ENCODE data around the gene C9orf43. TPM values are rescaled to one million over a fixed set of nuclear protein-coding genes. Genes with fewer than 3 reads are reported as not detected.
A peak's percentile ranks its signal among the peaks of the same experiment; 100 is the strongest.

Gene C9orf43
- total and polyA plus RNA-seq, 2 experiments from 2014 or later: 1.4 to 2.3 TPM

DNA sequence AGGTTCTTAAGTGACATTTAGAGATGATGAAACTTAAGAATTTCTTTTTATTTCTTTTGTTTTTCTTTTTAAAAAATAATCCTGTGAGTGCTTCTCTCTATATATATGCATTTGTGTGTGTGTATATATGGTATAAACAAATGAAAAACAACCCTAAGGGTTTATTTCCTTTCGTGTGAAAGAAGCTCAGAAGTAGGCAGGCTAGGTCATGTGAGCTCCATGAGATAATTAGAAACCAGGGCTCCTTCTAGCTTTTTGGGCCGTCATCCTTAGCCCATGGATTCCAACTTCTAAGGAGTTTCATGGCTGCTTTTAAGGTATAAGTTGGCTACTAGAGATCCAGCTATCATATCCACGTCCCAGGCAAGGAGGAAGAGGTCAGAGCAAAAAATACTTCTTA is 11.2 kb downstream of the C9orf43 start:
- no peaks in the 10 kb centered on the region for H3K9me3 ChIP-seq (ENCODE audit: low read depth)
- H3K27ac ChIP-seq: no peak overlapping the region
- DNase-seq (ENCODE audit: low read depth in 1 of 2, low spot score in 1 of 2): no peak
- H3K4me3 ChIP-seq: no peak overlapping the region
- TF ChIP-seq, protein P1, sequence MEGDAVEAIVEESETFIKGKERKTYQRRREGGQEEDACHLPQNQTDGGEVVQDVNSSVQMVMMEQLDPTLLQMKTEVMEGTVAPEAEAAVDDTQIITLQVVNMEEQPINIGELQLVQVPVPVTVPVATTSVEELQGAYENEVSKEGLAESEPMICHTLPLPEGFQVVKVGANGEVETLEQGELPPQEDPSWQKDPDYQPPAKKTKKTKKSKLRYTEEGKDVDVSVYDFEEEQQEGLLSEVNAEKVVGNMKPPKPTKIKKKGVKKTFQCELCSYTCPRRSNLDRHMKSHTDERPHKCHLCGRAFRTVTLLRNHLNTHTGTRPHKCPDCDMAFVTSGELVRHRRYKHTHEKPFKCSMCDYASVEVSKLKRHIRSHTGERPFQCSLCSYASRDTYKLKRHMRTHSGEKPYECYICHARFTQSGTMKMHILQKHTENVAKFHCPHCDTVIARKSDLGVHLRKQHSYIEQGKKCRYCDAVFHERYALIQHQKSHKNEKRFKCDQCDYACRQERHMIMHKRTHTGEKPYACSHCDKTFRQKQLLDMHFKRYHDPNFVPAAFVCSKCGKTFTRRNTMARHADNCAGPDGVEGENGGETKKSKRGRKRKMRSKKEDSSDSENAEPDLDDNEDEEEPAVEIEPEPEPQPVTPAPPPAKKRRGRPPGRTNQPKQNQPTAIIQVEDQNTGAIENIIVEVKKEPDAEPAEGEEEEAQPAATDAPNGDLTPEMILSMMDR (IDR thresholded peaks at IDR 0.05; ENCODE audit: low read depth, low read length): no peak
- no peaks in the 10 kb centered on the region for H3K4me1 ChIP-seq (ENCODE audit: low read depth)
- no peaks in the 10 kb centered on the region for H3K27me3 ChIP-seq
- H3K36me3 ChIP-seq: no peaks in the 10 kb centered on the region

DNA sequence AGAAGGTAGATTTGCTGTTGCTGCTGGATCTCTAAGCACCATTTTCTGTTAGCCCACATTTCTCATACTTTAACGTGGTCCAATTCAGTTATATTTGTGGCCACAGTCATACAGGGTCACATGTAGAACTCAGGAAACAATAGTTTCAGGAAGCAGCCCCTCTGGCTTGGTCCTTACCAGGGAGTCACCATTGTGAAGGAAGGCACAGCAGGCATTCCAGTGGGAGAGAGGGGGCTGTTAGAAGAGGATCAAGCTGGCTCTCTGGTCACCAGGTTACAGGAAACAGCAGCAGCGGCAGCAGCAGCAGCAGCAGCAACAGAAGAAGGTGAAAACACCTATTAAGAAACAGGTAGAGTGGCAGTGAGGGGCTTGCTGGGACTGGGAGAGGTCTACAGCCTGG is 14.5 kb downstream of the C9orf43 start:
- TF ChIP-seq, protein P1 (IDR thresholded peaks at IDR 0.05; ENCODE audit: low read depth, low read length): no peak
- H3K27me3 ChIP-seq: no peaks in the 10 kb centered on the region
- H3K27ac ChIP-seq: no peak overlapping the region
- no peaks in the 10 kb centered on the region for H3K9me3 ChIP-seq (ENCODE audit: low read depth)
- H3K36me3 ChIP-seq: no peaks in the 10 kb centered on the region
- H3K4me3 ChIP-seq: no peak overlapping the region
- no peaks in the 10 kb centered on the region for H3K4me1 ChIP-seq (ENCODE audit: low read depth)
- DNase-seq (ENCODE audit: low read depth in 1 of 2, low spot score in 1 of 2): no peak

DNA sequence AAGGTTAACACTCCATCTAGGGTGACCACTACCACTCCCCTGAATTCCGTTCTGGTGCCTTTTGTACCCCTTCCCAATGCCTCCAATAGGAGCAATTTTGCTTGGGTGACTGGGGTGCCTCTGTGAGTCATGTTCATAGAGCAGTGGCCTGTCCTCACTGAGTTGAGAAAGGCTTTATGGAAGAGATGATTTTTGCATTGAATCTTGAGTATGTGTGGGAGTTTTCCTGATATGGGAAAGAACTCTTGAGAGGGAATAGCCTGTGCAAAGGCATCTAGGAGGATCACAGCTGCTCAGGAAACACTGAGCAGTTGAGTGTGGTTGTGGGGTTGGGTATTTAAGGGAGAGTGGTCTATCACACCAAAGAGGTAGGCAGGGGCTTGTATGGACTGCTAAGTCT is 16.2 kb downstream of the C9orf43 start:
- H3K4me3 ChIP-seq: no peak overlapping the region
- no peak overlapping the region for H3K27ac ChIP-seq
- H3K36me3 ChIP-seq: no peaks in the 10 kb centered on the region
- peak in 1 of 2 donors; percentile 41 for DNase-seq (ENCODE audit: low read depth in 1 of 2, low spot score in 1 of 2)
- no peaks in the 10 kb centered on the region for H3K9me3 ChIP-seq (ENCODE audit: low read depth)
- H3K27me3 ChIP-seq: no peaks in the 10 kb centered on the region
- TF ChIP-seq, protein P1 (IDR thresholded peaks at IDR 0.05; ENCODE audit: low read depth, low read length): no peak
- H3K4me1 ChIP-seq (ENCODE audit: low read depth): no peaks in the 10 kb centered on the region

DNA sequence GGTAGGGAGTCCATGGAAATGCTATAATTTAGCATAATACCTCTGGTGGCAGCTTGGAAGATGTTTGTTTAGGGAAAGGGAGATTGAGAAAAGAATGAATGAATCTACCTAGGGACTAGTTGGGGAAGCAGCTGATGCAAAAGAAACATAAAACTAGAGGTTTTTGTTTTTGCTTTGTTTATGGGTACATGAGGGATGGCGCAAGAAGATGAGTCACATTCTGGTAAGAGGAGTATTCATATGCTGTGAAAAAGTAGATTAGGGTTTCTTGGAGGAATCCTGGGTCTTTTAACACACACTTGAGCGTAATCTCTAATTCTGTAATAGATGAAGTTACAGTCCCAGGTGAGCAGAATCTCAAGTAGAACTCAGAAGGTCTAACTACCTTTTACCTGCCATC is 17.1 kb downstream of the C9orf43 start:
- no peaks in the 10 kb centered on the region for H3K4me1 ChIP-seq (ENCODE audit: low read depth)
- H3K27ac ChIP-seq: no peak overlapping the region
- no peak overlapping the region for H3K4me3 ChIP-seq
- no peaks in the 10 kb centered on the region for H3K9me3 ChIP-seq (ENCODE audit: low read depth)
- no peaks in the 10 kb centered on the region for H3K36me3 ChIP-seq
- H3K27me3 ChIP-seq: no peaks in the 10 kb centered on the region
- TF ChIP-seq, protein P1 (IDR thresholded peaks at IDR 0.05; ENCODE audit: low read depth, low read length): no peak
- DNase-seq (ENCODE audit: low read depth in 1 of 2, low spot score in 1 of 2): peak in 1 of 2 donors; percentile 72

DNA sequence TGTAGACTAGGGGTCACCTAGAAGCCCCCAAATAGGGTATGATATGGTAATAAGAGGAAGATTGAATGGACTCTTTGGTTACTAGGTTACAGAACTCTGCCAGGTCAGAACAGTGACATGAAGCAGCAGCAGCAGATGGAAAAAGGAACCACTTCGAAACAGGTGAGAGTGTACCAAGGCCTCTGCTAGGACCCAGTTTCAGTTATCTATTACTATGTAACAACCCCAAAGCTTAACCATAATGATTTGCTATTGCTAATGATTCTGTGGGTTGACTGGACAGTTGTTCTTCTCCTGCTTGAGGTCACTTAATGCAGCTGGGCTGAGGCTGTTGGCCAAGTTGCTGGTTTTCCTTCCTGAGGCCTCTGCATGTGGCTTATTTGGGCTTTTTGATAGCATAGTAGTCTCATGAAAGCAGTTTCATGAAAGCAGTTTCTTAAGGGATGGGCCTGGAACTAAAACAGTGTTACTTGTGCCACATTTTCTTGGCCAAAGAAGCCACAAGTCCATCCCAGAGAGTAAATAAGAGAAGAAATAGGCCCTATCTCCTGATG is 17.6 kb downstream of the C9orf43 start:
- no peaks in the 10 kb centered on the region for H3K36me3 ChIP-seq
- TF ChIP-seq, protein P1 (IDR thresholded peaks at IDR 0.05; ENCODE audit: low read depth, low read length): no peak
- peak in 1 of 2 donors; percentile 26 for DNase-seq (ENCODE audit: low read depth in 1 of 2, low spot score in 1 of 2)
- H3K9me3 ChIP-seq (ENCODE audit: low read depth): no peaks in the 10 kb centered on the region
- peaks cover 3% of the 10 kb centered on the region for H3K27me3 ChIP-seq
- H3K4me1 ChIP-seq (ENCODE audit: low read depth): no peaks in the 10 kb centered on the region
- H3K27ac ChIP-seq: no peak overlapping the region
- H3K4me3 ChIP-seq: no peak overlapping the region
